HPDE6-E6E7 (cell line): ENCODE results near the gene PLXNA4.

Experiments used
- DNase-seq: peaks from one replicate; pipeline ENCODE4 v3.0.0; 2011; ENCODE audit warnings: missing footprints; ENCODE audit errors: extremely low spot score

PLXNA4 gene

DNA sequence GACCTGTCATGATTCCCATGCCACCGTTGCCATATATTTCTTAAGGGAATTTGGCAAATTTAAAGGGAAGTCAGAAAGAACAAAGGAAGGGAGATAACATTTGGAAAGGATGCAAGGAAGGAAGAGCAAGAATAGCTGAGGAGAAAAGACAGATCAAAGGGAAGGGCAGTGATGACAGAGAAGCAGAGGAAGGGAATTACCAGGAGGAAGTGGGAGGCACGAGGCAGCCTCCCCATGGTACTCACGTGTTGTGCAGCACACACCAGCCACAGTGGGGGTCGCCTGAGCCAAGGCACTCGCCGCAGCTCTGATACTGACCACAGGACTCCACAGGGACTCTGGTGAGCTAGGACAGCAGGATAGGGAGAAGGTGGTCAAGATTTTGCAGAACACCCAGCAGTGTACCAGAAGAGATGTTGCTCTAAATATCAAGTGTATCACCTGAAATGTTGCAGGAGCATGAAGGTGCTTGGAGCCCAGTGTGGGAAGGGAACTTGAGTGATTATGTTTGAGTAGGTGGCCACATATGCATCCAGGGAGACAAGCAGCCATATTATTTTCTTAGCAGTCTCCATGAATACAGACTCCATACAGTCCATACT lies 335.3 kb downstream of the PLXNA4 start:
- no peak for DNase-seq

- DNase-seq = no peak
These were observed 336.0 kb downstream of the PLXNA4 start for GRCh38 chr7:132240262-132240661.

DNA sequence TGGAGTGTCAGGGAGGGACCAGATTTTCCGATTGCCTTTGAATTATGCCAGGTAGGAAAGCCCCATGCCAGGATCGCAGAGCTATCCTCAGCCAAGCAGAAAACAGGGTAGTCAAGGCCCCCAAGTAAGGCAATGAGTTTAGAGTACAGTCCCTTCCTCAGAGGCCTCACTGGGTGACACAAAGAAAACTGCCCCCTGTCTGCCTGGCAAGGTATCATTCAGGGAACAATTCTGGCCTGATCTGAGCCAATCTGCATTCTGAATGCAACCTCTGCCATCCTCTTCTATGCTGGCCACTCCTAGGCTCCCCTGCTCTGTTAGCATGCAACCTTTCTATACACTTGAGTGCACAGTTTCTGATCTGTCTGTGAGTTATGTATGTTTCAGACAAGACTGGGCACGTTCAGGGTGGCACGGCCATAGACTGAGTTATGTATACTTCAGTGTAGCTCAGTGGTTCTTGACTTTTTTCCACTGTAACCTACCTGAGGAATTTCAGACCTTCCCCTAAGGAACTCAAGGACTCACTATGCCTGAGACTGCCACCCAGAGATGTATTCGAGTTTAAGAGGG lies 336.8 kb downstream of the PLXNA4 start:
- DNase-seq = no peak

DNA sequence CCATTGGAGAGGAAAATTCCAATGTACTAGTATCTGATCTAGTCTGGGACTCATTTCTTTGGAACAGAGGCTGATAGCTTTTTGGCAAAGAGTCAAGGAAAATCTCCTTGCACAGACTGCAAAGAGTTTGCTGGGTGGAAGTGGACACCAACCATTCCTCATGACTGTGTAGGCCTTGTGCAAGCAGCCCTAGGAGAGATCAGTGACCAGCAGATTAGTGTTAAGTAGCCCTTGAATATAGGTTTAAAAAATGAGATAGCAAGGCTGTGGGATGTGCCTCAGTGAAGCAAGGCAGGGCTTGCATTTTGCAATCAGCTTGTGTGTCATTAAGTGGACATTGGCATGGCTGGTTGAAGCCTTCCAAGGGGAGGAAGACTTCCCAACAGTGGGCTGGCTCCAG lies 341.6 kb downstream of the PLXNA4 start:
- DNase-seq = no peak

- DNase-seq = no peak
These were observed 343.9 kb downstream of the PLXNA4 start for GRCh38 chr7:132232406-132232805.

- no peak for DNase-seq
These were observed 345.8 kb downstream of the PLXNA4 start for GRCh38 chr7:132230462-132230861.

GRCh38 chr7:132228240-132228639 lies 348.0 kb downstream of the PLXNA4 start:
- DNase-seq = no peak

DNA sequence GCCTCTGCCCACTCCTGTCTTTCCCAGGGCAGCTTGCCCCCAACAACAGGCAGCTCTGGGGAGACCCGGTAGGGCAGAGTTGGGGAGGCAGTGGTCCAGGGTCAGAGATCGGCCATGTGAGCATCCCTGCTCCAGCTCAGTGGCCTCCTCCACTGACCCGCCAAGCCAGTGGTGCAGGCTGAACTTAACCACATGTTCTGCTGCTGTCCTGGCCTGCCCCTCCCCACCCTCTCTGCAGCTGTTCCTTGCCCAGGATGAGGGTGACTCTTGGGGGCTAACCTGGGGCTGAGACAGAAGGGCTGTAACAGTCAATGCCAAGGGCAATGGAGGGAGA lies 349.3 kb downstream of the PLXNA4 start:
- no peak for DNase-seq

- no peak for DNase-seq
These were observed 350.0 kb downstream of the PLXNA4 start for GRCh38 chr7:132226046-132226956.

DNA sequence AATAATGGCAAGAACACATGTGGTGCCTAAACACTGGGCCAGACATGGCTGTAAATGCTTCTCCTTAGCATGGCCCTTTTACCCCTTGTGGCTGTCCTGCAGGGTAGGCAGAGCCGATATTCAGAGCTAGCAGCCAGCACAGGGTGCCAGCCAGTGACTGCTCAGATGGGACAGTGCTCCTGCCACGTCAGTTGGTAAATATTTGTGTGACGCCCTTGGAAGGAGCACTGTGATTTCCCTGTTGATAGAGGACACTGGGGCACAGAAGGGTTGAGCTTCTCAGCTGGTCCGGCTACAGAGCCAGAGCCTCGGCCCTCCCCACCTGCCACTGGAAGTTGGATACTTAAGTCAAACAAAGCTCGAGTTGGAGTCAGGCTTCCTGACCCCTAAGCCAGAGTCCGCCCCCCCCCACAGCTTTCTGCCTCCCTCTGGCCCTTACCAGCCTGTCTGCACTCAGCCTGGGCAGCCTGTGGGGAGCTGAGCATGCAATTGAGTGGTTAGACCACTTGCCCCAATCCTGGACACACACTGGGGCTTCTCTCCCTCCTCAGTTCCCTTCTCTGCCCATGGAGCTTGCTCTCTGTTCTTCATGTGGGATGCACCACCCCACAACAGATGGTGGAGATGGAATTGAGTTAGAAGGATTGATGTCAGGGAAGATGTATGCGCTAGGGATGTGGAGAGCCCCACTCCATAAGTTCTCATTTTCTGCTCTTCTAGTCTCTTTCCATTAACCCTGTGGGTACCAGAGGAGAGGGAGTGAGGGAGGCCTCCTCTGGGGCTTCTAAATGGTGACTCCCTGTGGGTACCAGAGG lies 350.8 kb downstream of the PLXNA4 start:
- no peak for DNase-seq

- DNase-seq = no peak
These were observed 354.9 kb downstream of the PLXNA4 start for GRCh38 chr7:132221356-132221755.

GRCh38 chr7:132220060-132220459 lies 356.2 kb downstream of the PLXNA4 start:
- DNase-seq = no peak

DNA sequence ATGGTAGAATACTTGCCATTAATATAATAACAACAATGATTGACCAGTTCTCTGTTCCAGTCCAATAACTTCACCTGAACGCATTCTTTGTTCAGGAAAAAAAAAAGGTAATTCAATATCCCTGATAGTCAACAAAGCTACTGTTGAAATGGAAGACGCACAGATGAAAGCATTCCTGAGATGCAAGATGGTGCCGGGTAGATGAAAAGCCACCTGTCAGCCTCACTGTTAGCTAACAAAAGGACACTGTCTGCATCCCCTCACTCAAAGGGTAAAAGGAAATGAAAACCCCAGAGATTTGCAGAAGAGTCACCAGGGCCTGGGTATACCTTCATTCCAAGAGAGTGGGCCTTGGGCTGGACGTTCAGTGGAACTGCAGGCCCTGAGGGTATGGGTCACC lies 357.4 kb downstream of the PLXNA4 start:
- no peak for DNase-seq

- no peak for DNase-seq
These were observed 359.3 kb downstream of the PLXNA4 start for GRCh38 chr7:132216847-132217525.

GRCh38 chr7:132214452-132214851 lies 361.8 kb downstream of the PLXNA4 start:
- DNase-seq = no peak

DNA sequence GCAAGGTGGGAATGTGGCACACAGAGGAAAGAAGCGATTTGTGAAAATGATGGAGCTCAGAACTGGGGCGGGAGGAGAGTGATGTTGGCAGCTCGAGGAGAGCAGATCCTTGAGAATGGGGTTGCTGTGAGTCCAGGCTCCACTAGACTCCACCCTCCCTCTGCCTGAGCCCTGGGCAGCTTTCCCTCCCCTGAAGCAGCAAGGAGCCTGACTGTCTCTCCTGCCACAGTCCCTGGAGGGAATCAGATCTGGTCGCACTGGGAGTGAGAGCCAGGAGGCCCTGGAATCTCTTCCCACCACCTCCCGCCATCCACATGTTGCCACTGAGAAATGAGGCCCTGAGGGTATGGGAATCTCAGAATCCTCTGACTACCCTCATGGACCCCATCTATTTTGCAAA lies 362.7 kb downstream of the PLXNA4 start:
- no peak for DNase-seq

DNA sequence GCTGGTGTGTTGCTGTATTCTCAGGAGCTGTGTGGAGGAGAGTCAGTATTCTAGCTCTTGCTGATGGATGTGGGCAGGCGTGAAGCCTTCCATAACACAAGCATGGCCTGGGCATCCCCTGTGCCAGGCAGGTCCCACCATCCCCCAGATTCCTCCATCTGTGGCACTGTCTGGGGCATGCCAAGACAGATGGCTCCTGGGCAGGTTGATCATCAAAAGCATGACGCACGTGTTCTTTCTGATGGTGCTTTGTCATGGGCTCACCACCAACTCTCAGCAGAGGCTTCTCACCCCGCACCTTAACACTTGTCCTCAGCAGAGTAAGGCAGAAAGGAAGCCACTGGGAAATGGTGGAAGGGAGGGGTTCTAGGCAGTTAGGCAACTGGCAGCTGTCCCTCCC lies 364.3 kb downstream of the PLXNA4 start:
- no peak for DNase-seq

- DNase-seq = no peak
These were observed 365.4 kb downstream of the PLXNA4 start for GRCh38 chr7:132210821-132211220.

GRCh38 chr7:132207782-132208181 lies 368.5 kb downstream of the PLXNA4 start:
- no peak for DNase-seq

DNA sequence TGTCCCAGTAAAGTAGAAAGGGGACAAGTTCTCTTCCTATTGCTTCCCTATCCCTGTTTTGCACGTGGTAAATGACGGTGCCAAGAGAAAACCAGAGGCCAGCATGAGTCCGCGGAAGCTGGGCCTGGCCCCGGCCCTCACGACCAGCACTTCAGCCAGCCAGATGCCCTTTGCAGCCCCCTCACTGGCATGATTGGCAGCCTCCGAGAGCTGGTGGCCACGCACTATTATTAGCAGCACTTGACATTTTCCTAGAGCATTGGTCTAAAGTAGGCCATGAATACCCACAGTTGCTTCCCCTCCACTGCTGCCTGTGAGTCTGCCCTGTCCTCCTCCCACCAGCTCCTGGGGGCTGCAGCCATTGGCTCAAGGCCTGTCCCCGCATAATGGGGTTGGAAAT lies 369.1 kb downstream of the PLXNA4 start:
- no peak for DNase-seq

DNA sequence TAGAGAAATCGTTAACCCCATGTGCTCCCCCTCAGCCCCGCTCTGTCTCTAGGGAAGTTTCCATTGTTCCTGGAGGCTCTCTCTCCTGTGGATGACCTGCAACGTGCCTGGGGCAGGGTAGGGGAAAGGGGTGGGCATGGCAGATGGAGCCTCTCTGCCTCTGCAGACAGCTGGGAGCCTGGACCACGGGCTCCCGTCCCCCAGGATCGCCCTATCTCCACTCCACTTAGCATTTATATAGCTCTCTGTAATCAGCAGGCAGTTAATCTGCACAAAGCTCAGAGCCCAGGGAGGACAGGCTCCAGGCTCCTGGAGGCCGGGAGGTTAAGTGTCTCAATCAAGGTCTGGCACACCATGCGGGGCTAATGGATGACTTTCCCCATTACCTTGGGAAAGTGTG lies 369.7 kb downstream of the PLXNA4 start:
- no peak for DNase-seq

DNA sequence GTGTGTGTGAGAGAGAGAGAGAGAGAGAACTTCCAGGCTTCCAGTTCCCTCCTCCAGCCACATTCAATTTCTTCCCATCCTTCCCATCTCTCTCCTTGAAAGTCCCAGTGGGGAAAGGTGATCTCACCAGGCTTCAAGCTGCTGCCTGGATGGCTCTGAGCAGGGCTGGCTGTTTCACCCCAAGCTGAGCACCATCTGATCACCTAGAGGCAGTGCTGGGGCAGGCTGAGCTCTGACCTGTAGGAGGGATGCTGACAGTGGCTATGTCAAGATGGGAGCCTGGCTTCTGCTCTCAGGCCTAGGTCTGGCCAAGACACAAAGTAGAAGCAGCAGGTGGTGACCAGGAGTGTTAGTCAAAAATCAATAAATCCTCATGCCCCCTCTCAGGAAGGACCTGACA lies 370.8 kb downstream of the PLXNA4 start:
- no peak for DNase-seq
